Psoas muscle (tissue), 8 donors: ENCODE data around the gene RORC. TPM values are rescaled to one million over a fixed set of nuclear protein-coding genes. Genes with fewer than 3 reads are reported as not detected.

Experiments used
- ATAC-seq, 4 donors: fragments of 200-7000 bp; cut with Tn5 transposase; one replicate each; pipeline ENCODE4 v1.9.1; 2020; ENCODE audit warnings: moderate library complexity in 3 of 4, mild to moderate bottlenecking in 2 of 4
- DNase-seq, 2 donors: peaks; one replicate each; pipeline ENCODE4 v3.0.0-alpha.2; 2020
- H3K27ac ChIP-seq: fragments of 200-600 bp; one replicate; pipeline ENCODE4 v1.8.0; 2022
- H3K27me3 ChIP-seq, 3 donors: fragments of 200-600 bp in 1 of 3; one replicate each; pipeline versions ENCODE4 v1.6.1 to v1.8.0; 2013 to 2022; ENCODE audit warnings: low read length in 2 of 3, mild to moderate bottlenecking in 2 of 3, moderate library complexity in 1 of 3; ENCODE audit not compliant: insufficient read depth in 3 of 3
- H3K36me3 ChIP-seq, 2 donors: fragments of 200-600 bp in 1 of 2; one replicate each; pipeline versions ENCODE4 v1.6.1 to v1.8.0; 2013 to 2022; ENCODE audit warnings: low read depth in 1 of 2, mild to moderate bottlenecking in 1 of 2, moderate library complexity in 1 of 2; ENCODE audit not compliant: insufficient read depth in 1 of 2
- H3K4me1 ChIP-seq: fragments of 200-600 bp; one replicate; pipeline ENCODE4 v1.8.0; 2022
- H3K4me3 ChIP-seq: fragments of 200-600 bp; one replicate; pipeline ENCODE4 v1.8.0; 2022; ENCODE audit warnings: mild to moderate bottlenecking
- H3K9me3 ChIP-seq: fragments of 200-600 bp; one replicate; pipeline ENCODE4 v1.8.0; 2022
- WGBS, 3 donors: extraction: QIAGEN DNeasy Blood & Tissue Kit; methylation state at CpG; one replicate each; pipeline versions ENCODE4 v1.1.6 to v1.1.7; 2013; 5-methylcytosine and 5-hydroxymethylcytosine counted together
- intact Hi-C, 2 donors: fragments of 100-400 bp; cut with DNase I; formaldehyde crosslinking; loops; one replicate each; pipeline versions ENCODE4 v1.11.0 to v1.14.2; 2022
- polyA plus RNA-seq, 3 donors: library from polyadenylated mRNA; stranded (reverse); fragments of 200-250 nt; gene quantifications; one replicate each; pipeline ENCODE4 v1.2.3, GENCODE V29; 2013
- total RNA-seq, 4 donors: library from RNA; stranded (reverse); fragmentation: NEBNext Ultra II Directional in 2 of 4; extraction: Animal tissue kit (Norgen Biotek cat#: 25700) in 2 of 4; gene quantifications; one replicate each; pipeline versions ENCODE4 v1.2.1 to v1.2.4, GENCODE V29; 2021 to 2023
- TF ChIP-seq, protein P1 (sequence below): fragments of 200-600 bp; IDR thresholded peaks from one replicate; pipeline ENCODE4 v1.8.0; 2022; ENCODE audit warnings: antibody characterized with exemption
- donor health status: healthy with polysubstance abuse.
- donor health status: DM: no; HTN: no; CAD: no; lungs with moderate emphysema.
- donor health status: Bipolar disorder and iron deficiency.
- donor health status: healthy.
- donor health status: DM: yes; HTN: yes; CAD: no.
- donor health status: DM: no; HTN: no; CAD: no.
- donor health status: DM: no; HTN: no; CAD: no.
- donor health status: DM: yes; HTN: yes; CAD: no.

RORC gene
- total and polyA plus RNA-seq, 7 donors: 3.5 to 109 (median 62.9) TPM

GRCh38 chr1:151867765-151868411 lies 36.3 kb upstream of the RORC start:
- Histone ChIP-seq H3K9me3 (no peaks in the 10 kb centered on the region), H3K27me3 (peaks cover 0 to 5% (median 0%) of the 10 kb centered on the region in 3 donors), H3K4me3 (no peak overlapping the region), H3K36me3 (no peaks in the 10 kb centered on the region), H3K4me1 (no peaks in the 10 kb centered on the region), H3K27ac (no peak overlapping the region)
- TF ChIP-seq, protein P1, sequence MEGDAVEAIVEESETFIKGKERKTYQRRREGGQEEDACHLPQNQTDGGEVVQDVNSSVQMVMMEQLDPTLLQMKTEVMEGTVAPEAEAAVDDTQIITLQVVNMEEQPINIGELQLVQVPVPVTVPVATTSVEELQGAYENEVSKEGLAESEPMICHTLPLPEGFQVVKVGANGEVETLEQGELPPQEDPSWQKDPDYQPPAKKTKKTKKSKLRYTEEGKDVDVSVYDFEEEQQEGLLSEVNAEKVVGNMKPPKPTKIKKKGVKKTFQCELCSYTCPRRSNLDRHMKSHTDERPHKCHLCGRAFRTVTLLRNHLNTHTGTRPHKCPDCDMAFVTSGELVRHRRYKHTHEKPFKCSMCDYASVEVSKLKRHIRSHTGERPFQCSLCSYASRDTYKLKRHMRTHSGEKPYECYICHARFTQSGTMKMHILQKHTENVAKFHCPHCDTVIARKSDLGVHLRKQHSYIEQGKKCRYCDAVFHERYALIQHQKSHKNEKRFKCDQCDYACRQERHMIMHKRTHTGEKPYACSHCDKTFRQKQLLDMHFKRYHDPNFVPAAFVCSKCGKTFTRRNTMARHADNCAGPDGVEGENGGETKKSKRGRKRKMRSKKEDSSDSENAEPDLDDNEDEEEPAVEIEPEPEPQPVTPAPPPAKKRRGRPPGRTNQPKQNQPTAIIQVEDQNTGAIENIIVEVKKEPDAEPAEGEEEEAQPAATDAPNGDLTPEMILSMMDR: no peak
- WGBS, 3 donors: 68 to 75% (median 72%) methylated on average over 7 of the region's 7 CpGs
- DNase-seq (no peak), ATAC-seq (no peak)
- intact Hi-C loops: no loop called here

GRCh38 chr1:151867321-151867720 lies 35.7 kb upstream of the RORC start:
- intact Hi-C loops: no loop called here
- H3K27me3 ChIP-seq: peaks cover 0 to 5% (median 0%) of the 10 kb centered on the region in 3 donors
- 59 to 76% (median 70%) methylated on average over 2 of the region's 2 CpGs for WGBS, 3 donors

DNA sequence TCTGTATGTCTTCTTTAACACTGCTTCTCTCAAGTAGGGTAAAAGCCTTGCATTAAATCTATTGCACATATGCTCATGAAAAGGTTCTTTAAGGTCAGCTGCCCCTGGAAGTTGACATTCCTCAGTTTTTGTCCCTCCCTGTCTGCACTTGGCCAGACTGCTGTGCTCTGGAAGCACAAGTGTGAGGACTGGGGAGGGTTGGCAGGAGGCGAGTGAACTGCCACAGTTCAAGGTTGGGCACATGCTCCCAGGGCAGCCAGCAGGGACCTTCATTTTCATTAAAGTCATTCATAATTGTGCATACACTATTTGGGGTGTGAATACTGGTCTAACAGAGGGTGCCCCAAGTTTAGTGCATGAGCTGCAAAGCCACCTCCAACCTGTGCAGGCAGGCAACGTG lies 32.8 kb upstream of the RORC start:
- TF ChIP-seq, protein P1: no peak
- intact Hi-C loops: no loop called here
- WGBS, 3 donors: 28 to 51% (median 36%) methylated on average over 2 of the region's 2 CpGs
- DNase-seq (no peak), ATAC-seq (no peak)
- no peaks in the 10 kb centered on the region for H3K36me3 ChIP-seq
- H3K4me3 ChIP-seq: no peak overlapping the region
- peaks cover 0 to 5% (median 0%) of the 10 kb centered on the region in 3 donors for H3K27me3 ChIP-seq
- no peak overlapping the region for H3K27ac ChIP-seq
- no peaks in the 10 kb centered on the region for H3K4me1 ChIP-seq
- no peaks in the 10 kb centered on the region for H3K9me3 ChIP-seq

More at GRCh38 chr1:151867321-151867720, 35.7 kb upstream of the RORC start:
- DNase-seq (no peak), ATAC-seq (no peak)
- Histone ChIP-seq H3K27ac (no peak overlapping the region), H3K9me3 (no peaks in the 10 kb centered on the region), H3K36me3 (no peaks in the 10 kb centered on the region), H3K4me3 (no peak overlapping the region), H3K4me1 (no peaks in the 10 kb centered on the region)
- TF ChIP-seq, protein P1: no peak

GRCh38 chr1:151862604-151863003 lies 31.0 kb upstream of the RORC start:
- Histone ChIP-seq H3K9me3 (no peaks in the 10 kb centered on the region), H3K36me3 (no peaks in the 10 kb centered on the region)
- ATAC-seq: no peak

More at GRCh38 chr1:151862604-151863003, 31.0 kb upstream of the RORC start:
- TF ChIP-seq, protein P1: no peak
- Histone ChIP-seq H3K4me3 (no peak overlapping the region), H3K27me3 (peaks cover 0 to 5% (median 0%) of the 10 kb centered on the region in 3 donors), H3K27ac (no peak overlapping the region), H3K4me1 (no peaks in the 10 kb centered on the region)
- DNase-seq: no peak
- intact Hi-C loops: no loop called here
